ENCODE measurements around the gene PTPRM.

The PTPRM gene

DNA sequence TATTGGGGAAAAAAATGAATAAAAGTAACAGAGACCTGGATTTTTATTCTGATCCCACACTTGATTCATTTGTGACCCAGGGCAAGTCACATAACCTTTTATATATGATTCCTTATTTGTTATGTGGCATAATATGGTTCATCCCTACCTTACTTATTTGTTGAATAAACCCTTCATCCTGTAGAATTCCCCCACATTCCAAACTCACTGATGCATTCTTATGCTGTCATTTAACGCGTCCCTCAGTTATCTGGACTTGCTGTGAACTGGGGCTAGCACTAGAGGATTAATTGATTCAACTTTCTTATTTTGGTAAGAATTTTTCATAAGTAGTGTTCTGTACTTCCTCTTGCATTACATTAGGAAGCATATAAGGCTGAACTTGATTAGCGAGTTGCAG lies 657.5 kb downstream of the PTPRM start:
- intact Hi-C loops (cut with micrococcal nuclease) = no loop called here
- Mint-ChIP-seq H3K36me3 (ENCODE audit: low read depth) (no peaks in the 10 kb centered on the region), H3K4me3 (no peak overlapping the region), H3K9me3 (no peaks in the 10 kb centered on the region), H3K4me1 (ENCODE audit: low read depth) (no peaks in the 10 kb centered on the region), H3K27me3 (no peaks in the 10 kb centered on the region), H3K27ac (no peak overlapping the region)

DNA sequence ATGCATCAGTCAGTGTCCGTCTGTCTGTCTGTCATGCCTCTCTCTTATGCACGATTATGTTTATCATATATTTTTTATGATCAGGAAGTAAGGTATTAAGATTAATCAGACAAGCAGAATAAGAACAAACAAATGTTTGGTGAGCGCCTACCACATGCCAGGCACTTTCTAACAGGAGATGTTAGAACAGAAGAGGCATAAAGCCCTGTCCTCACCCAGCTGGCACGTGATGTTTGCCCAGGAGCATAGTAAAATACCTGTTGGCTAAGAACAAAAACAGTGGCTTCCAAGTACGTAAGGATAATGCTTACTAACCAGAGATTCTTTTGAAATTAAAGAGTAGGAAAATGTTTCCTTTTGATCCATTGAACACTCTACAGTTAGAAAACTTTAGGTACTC lies 661.9 kb downstream of the PTPRM start:
- intact Hi-C loops (cut with micrococcal nuclease) = no loop called here
- H3K36me3 Mint-ChIP-seq (ENCODE audit: low read depth) = no peaks in the 10 kb centered on the region
- no peaks in the 10 kb centered on the region for H3K4me1 Mint-ChIP-seq (ENCODE audit: low read depth)
- no peak overlapping the region for H3K27ac Mint-ChIP-seq
- no peaks in the 10 kb centered on the region for H3K9me3 Mint-ChIP-seq
- H3K4me3 Mint-ChIP-seq = no peak overlapping the region
- H3K27me3 Mint-ChIP-seq = no peaks in the 10 kb centered on the region

DNA sequence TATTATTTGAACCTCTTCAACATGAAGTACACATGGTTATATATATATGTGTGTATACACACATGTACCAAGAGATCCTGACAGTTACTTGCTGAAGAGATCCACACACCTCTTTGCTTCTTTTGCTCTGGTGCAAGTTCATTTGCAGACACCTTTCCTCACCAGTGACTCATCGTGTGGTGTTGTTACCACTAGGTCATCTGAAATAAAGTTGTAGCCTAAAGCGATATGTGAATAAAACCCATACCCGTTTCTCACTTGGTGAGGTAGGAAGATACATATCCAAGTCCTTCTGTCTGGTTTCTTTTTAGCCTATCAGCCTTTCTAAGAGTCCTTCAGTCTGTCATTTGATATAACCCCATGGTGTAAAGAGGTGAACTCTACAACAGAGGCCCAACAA lies 662.7 kb downstream of the PTPRM start:
- Mint-ChIP-seq H3K4me1 (ENCODE audit: low read depth) (no peaks in the 10 kb centered on the region), H3K27ac (no peak overlapping the region), H3K4me3 (no peak overlapping the region), H3K27me3 (no peaks in the 10 kb centered on the region), H3K9me3 (no peaks in the 10 kb centered on the region), H3K36me3 (ENCODE audit: low read depth) (no peaks in the 10 kb centered on the region)
- intact Hi-C loops (cut with micrococcal nuclease) = no loop called here

DNA sequence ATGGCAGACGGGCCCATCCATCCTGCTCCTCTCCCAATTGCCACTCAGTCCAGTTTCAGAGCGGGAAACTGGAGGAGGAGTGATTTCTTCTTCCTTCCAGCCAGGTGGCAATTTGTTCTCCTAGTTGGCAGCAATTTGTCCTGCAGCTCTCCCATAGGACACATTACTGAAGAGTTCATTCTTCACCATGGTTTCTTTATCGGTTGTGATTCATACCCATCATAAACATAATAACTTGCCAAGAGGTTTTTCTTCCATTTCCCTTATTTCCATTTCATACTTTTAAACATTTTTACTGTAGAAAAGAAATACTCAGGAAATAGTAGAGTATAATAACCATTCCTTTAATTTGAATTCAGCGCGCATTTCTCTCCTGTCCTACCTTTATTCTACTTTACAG lies 664.2 kb downstream of the PTPRM start:
- Mint-ChIP-seq H3K9me3 (no peaks in the 10 kb centered on the region), H3K36me3 (ENCODE audit: low read depth) (no peaks in the 10 kb centered on the region), H3K4me1 (ENCODE audit: low read depth) (no peaks in the 10 kb centered on the region), H3K27me3 (no peaks in the 10 kb centered on the region), H3K27ac (no peak overlapping the region), H3K4me3 (no peak overlapping the region)
- intact Hi-C loops (cut with micrococcal nuclease) = no loop called here

DNA sequence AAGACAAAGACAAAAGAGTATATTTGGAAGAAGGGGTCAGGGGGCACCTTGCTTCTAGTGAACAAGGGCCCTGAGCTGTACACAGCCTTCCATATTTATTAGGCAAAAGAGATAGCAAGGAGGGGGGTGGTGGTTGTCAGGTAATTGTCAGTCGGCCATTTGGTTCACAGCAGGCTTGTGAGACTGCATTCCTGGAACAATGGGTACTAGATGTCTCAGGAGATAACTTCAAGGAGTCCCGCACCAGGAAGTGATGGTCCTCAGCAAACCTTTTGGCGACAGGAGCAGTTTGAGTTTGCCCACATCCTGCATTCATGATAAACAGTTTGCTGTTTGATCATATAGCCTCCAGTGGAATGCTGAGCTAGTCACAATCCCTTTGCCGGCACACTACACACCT lies 665.7 kb downstream of the PTPRM start:
- intact Hi-C loops (cut with micrococcal nuclease) = no loop called here
- Mint-ChIP-seq H3K36me3 (ENCODE audit: low read depth) (no peaks in the 10 kb centered on the region), H3K4me1 (ENCODE audit: low read depth) (no peaks in the 10 kb centered on the region), H3K4me3 (no peak overlapping the region), H3K27ac (no peak overlapping the region), H3K9me3 (no peaks in the 10 kb centered on the region), H3K27me3 (no peaks in the 10 kb centered on the region)

DNA sequence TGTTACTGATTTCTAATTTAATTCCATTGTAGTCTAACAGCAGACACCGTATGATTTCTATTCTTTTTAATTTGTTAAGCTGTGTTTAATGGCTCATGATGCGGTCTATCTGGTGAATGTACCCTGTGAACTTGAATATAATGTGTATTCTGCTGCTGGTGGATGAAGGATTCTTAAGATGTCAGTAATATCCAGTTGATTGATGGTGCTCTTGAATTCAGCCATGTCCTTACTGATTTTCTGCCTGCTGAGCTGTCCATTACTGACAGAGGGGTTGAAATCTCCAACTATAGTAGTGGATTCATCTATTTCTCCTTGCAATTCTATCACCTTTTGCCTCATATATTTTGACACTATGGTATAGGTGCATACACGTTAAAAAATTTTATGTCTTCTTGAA lies 668.8 kb downstream of the PTPRM start:
- H3K36me3 Mint-ChIP-seq (ENCODE audit: low read depth) = no peaks in the 10 kb centered on the region

DNA sequence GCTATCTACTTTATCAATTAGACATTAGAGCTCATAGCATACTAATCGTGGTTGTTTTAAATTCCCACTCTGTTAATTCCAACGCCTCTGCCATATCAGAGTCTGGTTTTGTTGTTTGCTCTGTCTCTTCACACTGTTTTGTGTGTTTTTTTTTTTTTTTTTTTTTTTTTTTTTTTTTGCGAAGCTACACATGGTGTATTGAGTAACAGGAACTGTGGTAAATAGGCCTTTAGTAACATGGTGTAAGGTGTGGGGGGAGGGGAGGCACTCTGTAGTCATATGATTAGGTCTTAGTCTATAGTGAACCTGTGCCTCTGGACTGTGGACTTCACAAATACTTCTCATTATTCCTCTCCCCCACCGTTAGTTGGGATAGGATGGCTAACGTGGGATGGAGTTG lies 671.4 kb downstream of the PTPRM start:
- intact Hi-C loops (cut with micrococcal nuclease) = no loop called here
- H3K4me3 Mint-ChIP-seq = no peak overlapping the region
- H3K9me3 Mint-ChIP-seq = peaks cover 18% of the 10 kb centered on the region
- no peaks in the 10 kb centered on the region for H3K36me3 Mint-ChIP-seq (ENCODE audit: low read depth)
- no peaks in the 10 kb centered on the region for H3K27me3 Mint-ChIP-seq
- no peak overlapping the region for H3K27ac Mint-ChIP-seq
- no peaks in the 10 kb centered on the region for H3K4me1 Mint-ChIP-seq (ENCODE audit: low read depth)

More for the DNA sequence above, 668.8 kb downstream of the PTPRM start:
- Mint-ChIP-seq H3K27ac (no peak overlapping the region), H3K4me3 (no peak overlapping the region), H3K4me1 (ENCODE audit: low read depth) (no peaks in the 10 kb centered on the region), H3K27me3 (no peaks in the 10 kb centered on the region), H3K9me3 (peaks cover 18% of the 10 kb centered on the region)
- intact Hi-C loops (cut with micrococcal nuclease) = no loop called here

DNA sequence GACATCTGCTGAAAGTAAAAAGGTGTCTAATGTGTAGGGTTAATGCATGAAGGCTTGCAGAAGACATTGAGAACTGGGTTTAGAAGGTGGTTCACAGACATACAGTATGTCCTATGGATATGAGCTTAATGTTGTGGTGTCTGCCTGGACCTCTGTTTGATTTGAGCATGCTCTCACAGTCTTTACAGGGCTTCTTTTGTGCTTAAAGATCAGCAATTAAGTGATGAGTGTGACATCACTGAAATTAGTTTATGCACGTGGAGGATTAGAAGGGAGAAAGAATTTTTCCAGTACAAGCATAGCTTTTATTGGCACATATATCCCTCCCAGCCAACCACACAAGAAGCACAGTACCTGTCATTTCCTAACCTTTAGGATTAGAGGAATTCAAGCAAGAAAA lies 674.6 kb downstream of the PTPRM start:
- Mint-ChIP-seq H3K9me3 (peaks cover 18% of the 10 kb centered on the region), H3K27me3 (no peaks in the 10 kb centered on the region), H3K4me1 (ENCODE audit: low read depth) (no peaks in the 10 kb centered on the region), H3K27ac (no peak overlapping the region), H3K36me3 (ENCODE audit: low read depth) (no peaks in the 10 kb centered on the region), H3K4me3 (no peak overlapping the region)
- intact Hi-C loops (cut with micrococcal nuclease) = no loop called here

DNA sequence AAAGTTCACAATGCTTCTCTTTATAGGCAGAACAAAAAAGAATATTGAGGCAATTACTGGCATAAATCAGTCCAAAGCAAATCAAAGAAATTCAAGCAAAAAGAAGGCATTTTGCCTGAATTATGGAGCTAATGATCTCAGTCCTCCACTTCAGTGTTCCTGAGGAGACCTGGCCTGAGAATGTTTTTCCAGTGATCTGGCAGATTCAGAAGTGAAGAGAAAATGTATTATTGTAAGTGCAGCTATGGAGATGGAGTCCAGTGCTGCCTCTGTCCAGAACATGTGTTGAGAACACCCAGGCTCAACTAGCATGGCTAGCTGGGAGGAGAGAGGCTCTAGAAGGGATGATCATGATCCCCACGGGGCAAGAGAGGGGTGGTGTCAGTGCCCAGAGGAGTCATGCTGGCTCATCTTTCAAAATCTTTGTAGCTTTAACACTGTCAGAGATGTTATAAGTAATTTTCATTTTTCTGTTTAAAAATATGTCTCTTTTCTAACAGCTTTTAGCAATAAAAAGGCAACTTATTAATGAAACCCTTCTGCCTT lies 675.1 kb downstream of the PTPRM start:
- Mint-ChIP-seq H3K9me3 (peaks cover 18% of the 10 kb centered on the region), H3K36me3 (ENCODE audit: low read depth) (no peaks in the 10 kb centered on the region), H3K4me3 (no peak overlapping the region), H3K4me1 (ENCODE audit: low read depth) (no peaks in the 10 kb centered on the region), H3K27me3 (no peaks in the 10 kb centered on the region), H3K27ac (no peak overlapping the region)
- intact Hi-C loops (cut with micrococcal nuclease) = no loop called here

DNA sequence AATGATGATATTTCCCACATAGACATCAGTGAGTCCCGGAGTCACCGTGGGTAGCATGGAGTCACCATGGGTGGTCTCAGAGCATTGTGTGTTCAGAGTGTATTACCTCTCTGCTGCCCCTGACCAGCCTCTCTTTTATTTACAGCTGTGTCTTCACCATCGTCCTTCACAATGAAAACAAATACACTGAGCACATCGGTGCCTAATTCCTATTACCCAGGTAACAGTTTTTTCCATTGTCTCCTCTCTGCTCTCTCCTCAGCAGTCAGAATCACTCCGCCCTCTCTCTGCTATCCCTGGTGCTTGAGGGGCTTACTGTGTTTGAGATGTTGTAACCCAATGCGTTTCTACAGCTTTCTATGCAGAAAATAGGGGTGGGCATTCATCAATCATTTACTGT lies 680.6 kb downstream of the PTPRM start:
- Mint-ChIP-seq H3K4me3 (no peak overlapping the region), H3K36me3 (ENCODE audit: low read depth) (no peaks in the 10 kb centered on the region), H3K27me3 (no peaks in the 10 kb centered on the region), H3K27ac (no peak overlapping the region), H3K9me3 (no peaks in the 10 kb centered on the region), H3K4me1 (ENCODE audit: low read depth) (no peaks in the 10 kb centered on the region)
- intact Hi-C loops (cut with micrococcal nuclease) = no loop called here

DNA sequence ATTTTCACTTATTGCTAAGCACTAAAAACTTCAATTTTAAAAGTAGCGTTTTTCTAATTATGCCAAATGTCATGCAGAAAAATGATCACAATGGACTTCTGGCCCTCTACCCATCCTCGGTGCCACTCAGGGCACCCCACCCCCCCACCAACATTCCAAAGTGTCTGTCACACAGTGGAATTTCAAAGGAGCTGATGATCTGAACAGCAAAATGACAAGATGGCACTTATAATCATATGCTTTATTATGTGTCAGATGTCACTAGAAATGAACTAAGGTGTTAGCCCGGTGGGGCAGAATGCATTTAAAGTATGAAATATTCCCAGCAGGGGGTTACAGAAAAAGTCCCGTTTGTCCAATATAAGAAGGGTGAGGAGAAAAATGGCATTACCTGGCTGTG lies 681.5 kb downstream of the PTPRM start:
- H3K4me3 Mint-ChIP-seq = no peak overlapping the region
- intact Hi-C loops (cut with micrococcal nuclease) = no loop called here
- no peaks in the 10 kb centered on the region for H3K36me3 Mint-ChIP-seq (ENCODE audit: low read depth)
- no peaks in the 10 kb centered on the region for H3K9me3 Mint-ChIP-seq
- no peaks in the 10 kb centered on the region for H3K27me3 Mint-ChIP-seq
- H3K27ac Mint-ChIP-seq = no peak overlapping the region
- H3K4me1 Mint-ChIP-seq (ENCODE audit: low read depth) = no peaks in the 10 kb centered on the region

DNA sequence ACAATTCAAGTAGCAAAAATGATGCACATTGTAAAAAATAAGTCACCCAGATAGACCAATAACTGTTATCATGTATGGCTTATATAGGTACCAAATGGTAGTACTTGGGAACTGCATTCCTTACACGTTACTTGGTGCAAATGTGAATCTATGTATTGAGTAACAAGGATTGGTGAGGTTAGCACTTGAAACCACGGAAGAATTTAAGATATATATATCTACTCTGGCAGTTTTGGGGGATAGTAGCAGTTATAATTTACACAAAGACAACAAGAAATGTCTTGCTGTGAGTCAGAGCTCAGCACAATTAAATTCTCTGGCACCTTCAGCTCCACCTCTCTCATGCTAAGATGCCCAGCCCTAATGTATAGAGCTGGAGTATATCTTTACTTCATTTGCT lies 682.7 kb downstream of the PTPRM start:
- Mint-ChIP-seq H3K36me3 (ENCODE audit: low read depth) (no peaks in the 10 kb centered on the region), H3K4me1 (ENCODE audit: low read depth) (no peaks in the 10 kb centered on the region), H3K27ac (no peak overlapping the region), H3K27me3 (no peaks in the 10 kb centered on the region), H3K4me3 (no peak overlapping the region), H3K9me3 (no peaks in the 10 kb centered on the region)
- intact Hi-C loops (cut with micrococcal nuclease) = no loop called here

DNA sequence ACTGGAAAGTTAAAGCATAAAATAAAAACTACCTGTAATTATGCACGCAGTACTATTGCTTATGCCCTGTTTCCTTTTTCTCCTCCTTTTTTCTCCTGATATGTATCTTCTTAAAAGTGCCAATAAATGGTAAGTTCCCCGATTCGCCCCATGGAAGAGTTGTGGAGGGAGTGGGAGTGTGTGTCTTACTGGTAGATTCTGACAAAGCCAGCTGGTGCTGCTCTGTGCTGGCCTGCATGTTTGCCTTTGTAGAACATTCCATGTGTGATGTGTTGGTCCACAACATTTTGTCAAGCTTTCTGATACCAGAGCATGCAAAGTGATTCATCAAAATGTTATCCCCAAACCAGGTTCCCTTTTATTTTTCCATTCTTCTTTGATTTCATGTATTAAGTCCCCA lies 685.3 kb downstream of the PTPRM start:
- Mint-ChIP-seq H3K4me3 (no peak overlapping the region), H3K4me1 (ENCODE audit: low read depth) (no peaks in the 10 kb centered on the region), H3K27ac (no peak overlapping the region), H3K27me3 (no peaks in the 10 kb centered on the region), H3K36me3 (ENCODE audit: low read depth) (no peaks in the 10 kb centered on the region), H3K9me3 (no peaks in the 10 kb centered on the region)
- intact Hi-C loops (cut with micrococcal nuclease) = no loop called here

DNA sequence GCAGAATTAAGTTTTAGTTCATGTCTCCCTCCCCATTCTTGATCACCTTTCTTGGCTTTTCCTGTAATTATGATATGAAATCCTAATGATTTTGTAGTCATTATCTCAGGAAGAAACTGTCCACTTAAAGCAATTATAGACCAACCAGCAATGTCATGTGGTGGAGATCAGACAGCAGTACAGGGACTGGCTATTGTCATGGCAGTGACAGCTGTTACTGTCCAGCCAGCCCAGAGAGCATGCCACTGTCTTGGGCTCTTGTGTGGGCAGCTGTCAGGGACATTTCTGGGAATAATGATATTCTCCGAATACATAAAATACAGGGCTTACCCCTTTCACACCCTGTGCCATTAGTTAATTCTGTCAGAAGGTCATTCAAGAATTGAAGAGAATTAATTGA lies 686.8 kb downstream of the PTPRM start:
- intact Hi-C loops (cut with micrococcal nuclease) = no loop called here
- Mint-ChIP-seq H3K27ac (no peak overlapping the region), H3K27me3 (no peaks in the 10 kb centered on the region), H3K9me3 (no peaks in the 10 kb centered on the region), H3K36me3 (ENCODE audit: low read depth) (no peaks in the 10 kb centered on the region), H3K4me1 (ENCODE audit: low read depth) (no peaks in the 10 kb centered on the region), H3K4me3 (no peak overlapping the region)

DNA sequence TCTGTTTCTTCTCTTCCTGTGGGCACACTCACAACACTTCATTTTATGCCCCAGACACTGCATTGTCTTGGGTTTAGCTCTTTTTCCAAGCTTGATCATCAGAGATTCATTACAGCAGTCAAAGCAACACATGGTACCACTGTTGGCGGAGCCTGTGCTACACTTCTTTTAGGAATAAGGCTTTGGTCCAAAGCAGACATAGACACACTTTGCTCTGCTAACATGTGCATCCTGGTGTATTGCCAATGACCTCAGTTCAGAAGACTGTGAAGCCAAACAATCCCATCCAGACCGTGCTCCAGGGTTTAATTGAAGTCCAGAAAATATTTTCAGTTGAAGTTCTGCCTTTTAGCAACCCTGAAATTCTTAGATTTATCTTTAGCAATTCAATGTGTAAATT lies 687.5 kb downstream of the PTPRM start:
- no peaks in the 10 kb centered on the region for H3K9me3 Mint-ChIP-seq
- no peaks in the 10 kb centered on the region for H3K36me3 Mint-ChIP-seq (ENCODE audit: low read depth)
- no peak overlapping the region for H3K27ac Mint-ChIP-seq
- H3K4me3 Mint-ChIP-seq = no peak overlapping the region
- intact Hi-C loops (cut with micrococcal nuclease) = no loop called here
- H3K27me3 Mint-ChIP-seq = no peaks in the 10 kb centered on the region
- peaks cover 2% of the 10 kb centered on the region for H3K4me1 Mint-ChIP-seq (ENCODE audit: low read depth)
